Measurements from ENCODE around the gene FILIP1.
"Not testable (repeated sequence)": the region's sequence is repeated elsewhere in the genome, so short reads cannot be mapped to it uniquely, and the experiment has no call there.

The FILIP1 gene

DNA sequence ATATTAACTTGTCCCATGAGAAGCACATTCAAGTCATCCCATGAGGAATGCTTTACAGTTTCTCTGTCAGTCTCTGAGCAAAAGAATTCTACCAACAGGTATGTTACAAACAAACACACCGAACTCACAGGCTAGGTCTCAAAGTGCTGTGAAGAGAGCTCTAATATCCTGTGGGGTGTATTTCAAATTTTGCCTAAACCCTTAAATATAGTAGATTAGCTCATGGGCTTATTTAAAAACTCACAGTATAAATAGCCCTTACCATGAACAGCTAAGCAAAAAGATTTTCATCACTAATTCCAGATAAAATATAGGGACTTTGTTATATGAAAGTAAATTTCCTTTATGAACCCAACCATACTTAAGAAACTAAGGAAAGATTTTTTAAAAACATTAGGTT is 77.8 kb downstream of the FILIP1 start:
- no peak for DNase-seq

- DNase-seq: no peak
Measured at GRCh38 chr6:75414445-75415021, 79.1 kb downstream of the FILIP1 start.

DNA sequence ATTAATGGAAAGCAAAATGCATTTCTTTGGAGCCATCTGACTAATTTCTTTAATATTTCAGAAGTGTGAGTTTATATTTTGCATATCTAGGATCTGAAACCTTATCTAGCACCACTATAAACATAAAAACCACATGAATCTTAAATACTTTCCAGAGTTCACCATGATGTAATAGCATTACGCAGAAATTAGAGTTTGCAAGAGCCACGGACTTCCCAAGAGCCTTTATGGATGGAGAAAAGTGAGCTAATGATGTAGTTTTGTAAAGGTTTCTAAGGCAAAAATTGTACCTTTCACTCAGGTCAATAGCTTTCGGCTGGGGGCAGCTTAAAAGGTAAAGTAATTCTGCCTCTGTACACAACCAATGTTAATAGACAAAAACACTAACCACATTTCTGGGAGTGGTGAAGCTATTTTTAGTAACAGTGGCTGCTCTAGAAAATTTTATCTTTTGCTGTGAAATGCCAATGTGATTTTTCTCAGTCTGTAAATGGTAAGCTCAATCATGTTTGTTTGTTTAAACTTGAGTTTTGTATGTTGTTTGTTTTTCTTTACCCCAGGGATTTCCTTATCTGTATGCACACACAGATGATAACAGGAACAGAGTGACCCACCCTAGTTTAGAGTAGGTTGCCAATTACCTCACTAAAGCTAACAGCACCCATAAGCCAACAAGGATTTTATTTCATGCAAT is 80.5 kb downstream of the FILIP1 start:
- peak; percentile 20 for DNase-seq

DNA sequence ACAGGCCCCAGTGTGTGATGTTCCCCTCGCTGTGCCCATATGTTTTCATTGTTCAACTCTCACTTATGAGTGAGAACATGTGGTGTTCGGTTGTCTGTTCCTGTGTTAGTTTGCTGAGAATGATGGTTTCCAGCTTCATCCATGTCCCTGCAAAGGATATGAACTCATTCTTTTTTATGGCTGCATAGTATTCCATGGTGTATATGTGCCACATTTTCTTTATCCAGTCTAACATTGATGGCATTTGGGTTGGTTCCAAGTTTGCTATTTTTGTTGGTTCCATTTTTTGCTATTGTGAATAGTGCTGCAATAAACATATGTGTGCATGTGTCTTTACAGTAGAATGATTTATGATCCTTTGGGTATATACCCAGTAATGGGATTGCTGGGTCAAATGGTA is 83.0 kb downstream of the FILIP1 start:
- DNase-seq: not testable (repeated sequence)

- DNase-seq: no peak
Measured at GRCh38 chr6:75409928-75410327, 83.7 kb downstream of the FILIP1 start.

DNA sequence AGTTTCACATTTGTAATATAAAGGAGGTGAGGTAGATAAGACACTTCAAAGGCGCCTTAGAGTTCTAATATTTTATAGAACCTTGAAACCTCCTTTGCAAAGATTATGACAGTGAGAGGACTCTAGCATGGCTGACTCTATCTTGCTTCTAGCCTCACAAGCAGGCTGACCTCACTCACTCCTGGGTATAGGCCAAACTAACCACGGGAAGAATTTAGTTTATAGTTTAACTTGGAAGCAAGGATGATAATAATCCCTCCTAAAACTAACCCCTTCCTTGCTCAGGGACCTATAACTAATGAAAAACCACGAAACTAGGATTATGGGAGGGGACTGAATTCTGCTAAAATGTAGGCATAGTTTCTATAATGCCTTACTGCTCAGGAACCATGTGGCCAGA is 84.3 kb downstream of the FILIP1 start:
- no peak for DNase-seq

DNA sequence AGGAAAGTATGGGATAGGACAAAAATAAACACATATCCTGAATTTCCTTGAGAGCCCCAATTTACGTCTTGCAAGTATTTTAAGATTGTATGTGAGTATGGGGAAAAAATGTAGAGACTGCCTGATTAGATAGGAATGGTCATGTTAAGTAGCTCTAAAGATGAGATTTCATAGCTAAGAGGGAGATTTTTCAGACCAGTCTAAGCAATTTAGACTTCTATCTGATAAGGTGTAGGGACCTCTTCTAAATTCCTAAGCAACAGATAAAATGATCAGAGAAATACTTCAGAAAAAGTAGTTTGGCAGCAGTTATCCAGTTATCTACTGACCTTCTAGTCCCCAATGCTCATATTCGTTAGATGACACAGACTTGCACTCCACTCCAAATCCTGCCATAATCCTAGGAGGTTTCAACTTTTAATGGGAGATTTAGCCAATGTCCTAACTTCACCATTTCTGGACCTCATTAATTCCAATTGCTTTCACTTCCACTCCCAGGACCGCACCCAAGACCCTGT is 90.0 kb downstream of the FILIP1 start:
- DNase-seq: no peak

- peak; percentile 16 for DNase-seq
Measured at GRCh38 chr6:75402296-75402695, 91.3 kb downstream of the FILIP1 start.

- no peak for DNase-seq
Measured at GRCh38 chr6:75397656-75398465, 95.7 kb downstream of the FILIP1 start.

GRCh38 chr6:75397171-75397570 is 96.4 kb downstream of the FILIP1 start:
- no peak for DNase-seq

DNA sequence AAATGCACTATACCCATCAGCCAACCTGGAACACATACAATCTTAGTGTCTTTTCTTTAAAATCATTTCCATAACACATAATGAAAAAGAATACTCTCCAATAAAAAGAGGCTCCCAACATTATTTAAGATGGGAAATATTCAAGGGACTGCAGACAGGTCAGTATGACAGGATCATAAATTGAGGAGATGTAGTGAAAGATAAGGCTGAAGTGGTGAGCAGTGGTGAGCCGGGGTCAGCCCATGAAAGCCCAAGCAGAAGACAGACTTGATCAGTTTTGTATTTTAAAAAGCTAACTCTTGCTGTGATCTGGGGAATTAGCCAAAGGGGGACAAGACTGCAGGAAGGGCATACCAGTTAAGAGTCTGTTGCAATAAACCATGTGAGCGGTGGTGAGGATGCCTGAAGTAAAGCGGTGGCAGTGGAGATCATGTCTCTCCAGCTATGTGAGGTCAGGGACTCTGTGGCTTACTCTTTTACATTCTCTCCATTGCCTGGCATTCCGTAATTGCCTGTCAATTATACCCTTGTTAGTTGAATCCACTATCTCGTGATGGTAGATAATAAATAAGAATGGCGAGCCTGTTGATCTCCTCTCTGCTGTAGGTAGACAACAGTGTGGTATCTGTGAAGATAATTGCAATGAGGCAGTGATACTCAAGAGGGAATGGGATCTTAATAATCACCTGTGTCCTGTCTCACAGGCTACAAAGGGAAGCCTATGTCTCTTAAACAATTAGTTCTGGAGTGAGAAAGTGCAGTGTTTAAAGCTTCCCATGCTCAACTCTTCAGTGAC is 97.4 kb downstream of the FILIP1 start:
- DNase-seq: no peak

- no peak for DNase-seq
Measured at GRCh38 chr6:75393806-75394205, 99.8 kb downstream of the FILIP1 start.

DNA sequence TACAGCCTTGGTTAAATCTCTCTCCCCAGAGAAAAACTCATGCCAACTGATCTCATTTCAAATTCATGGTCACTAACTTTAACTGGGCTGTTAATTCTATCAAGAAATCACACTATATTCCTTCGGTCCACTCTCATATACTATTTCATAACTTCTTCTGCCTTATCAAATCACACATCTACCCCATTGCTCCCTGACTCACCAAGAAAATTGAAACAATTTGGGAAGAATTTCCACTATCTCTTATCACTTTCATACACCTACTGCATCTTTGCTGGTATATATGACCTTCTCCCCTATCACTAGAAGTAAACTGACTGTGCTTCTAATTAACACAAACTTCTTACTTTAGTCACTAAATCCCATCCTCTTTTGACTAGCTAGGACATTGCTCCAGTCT is 102.3 kb downstream of the FILIP1 start:
- DNase-seq: no peak

DNA sequence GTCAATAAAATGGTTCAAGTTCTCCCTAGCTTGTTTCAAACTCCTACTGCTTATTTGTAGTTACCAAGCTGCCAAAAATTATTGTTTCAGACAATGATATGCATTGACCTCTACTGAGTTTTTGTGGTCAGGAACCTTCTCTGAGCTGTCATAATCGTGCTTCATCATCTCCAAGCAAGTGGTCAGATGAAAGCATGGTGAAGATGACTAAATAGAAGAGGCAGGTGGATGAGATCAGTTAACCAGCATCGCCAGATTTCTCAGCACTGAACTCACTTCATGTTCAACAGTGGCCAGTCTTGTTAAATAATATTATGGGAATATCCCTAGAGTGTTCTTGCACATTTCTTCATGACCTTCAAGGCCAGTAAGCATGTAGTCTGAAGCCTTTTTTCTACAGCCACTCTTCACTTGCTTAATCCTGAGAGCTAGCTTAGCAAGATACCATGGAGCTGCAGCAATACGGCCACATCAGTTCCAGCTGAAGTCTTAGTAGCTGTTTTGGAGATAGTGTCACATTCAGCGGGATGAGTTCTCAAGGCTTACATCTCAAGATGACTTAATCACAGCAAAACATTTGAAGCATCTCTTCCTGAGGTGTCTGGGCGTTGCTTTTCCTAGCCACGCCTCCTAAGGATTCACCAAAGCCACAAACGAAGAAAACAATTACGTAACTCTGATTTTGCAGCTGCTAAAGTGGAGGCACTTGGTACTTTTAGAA is 107.4 kb downstream of the FILIP1 start:
- no peak for DNase-seq

DNA sequence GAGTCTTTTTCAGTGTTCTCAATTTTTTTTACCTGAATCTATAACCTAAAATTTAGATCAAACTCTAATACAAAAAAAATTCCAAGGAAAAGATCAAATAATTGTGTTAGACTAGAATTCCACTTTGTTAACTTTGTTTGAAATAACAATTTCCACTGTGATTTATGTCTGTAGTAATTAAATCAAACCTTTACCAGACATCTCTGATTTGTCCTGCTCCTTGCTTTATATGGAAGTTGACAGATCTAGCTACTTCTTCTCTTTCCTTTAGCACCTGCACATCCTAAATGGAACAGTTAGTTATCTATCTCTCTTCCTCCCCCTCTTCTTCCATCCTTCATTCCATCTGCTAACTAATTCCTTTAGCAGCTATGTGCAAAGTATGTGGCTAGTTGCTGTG is 109.5 kb downstream of the FILIP1 start:
- DNase-seq: no peak

DNA sequence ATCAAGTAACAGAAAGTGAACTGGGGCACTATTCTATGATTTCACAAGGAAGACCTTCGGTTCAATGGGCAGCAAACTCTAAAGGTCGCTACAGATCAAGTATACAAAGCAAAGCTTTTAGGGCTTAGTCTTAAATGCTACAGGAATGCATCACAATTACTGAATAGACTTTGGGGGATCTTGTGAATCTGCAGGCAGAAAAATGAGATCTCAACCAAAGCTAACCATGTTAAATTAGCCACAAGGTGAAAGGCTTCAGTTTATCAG is 111.0 kb downstream of the FILIP1 start:
- DNase-seq: no peak

- peak; percentile 72 for DNase-seq
Measured at GRCh38 chr6:75381877-75382633, 111.5 kb downstream of the FILIP1 start.

- no peak for DNase-seq
Measured at GRCh38 chr6:75379536-75379935, 114.1 kb downstream of the FILIP1 start.

DNA sequence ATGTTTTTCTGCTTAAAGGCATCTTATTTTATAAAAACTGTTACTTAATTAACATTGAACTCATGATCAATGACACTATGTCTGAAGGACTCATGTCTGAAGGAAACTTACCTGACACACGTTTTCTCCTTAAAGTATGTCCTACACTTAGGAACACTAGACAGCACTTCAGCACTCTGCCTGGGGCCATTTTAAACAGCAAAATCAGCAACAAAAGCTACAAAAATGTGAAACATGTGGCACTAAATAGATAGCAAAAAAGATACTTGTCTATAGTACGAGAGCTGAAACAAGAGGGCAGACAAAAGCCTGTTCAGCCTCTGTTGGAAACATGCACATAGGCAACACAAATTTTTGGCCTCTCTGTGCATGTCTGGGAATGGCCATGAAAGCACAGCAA is 115.5 kb downstream of the FILIP1 start:
- no peak for DNase-seq

- no peak for DNase-seq
Measured at GRCh38 chr6:75377386-75377785, 116.2 kb downstream of the FILIP1 start.

DNA sequence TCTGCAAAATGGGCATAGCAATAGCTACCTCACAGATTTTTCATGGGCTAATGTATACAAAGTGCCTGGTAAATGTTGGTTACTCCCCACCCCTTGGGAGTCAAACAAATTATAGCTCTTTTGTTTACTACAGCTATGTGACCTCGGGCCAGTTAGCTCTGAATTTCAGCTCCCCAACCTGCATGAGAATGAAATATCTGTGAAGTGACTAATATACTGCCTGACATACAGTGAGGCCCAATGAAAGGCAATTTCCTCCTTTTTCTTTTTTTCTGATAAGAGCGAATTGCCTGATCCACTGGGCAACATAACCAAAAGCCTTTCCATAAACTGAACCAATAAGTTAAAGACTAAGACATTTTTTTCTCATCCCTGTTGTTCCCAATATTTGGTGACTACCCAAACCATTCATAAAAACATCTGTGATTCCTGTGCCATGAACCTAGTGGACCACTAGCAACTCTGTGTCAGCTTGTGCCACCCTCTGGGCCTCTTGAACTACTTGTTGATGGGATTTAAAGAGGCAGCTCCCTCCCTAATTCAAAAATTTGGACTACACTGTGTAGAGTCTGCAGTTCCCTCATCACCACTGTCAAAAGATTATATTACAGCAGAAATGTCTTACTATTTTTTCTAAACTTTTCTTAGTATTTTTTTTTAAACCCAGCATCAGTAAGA is 117.1 kb downstream of the FILIP1 start:
- no peak for DNase-seq

All from eye (tissue), 1 donor.